Natural killer cell treated with Interleukin-12 subunit alpha and Interleukin-12 subunit beta and Interleukin-15 and Interleukin-18, amount 100 ng/mL, for 72 hours (primary cell): Measurements from ENCODE around the gene TJP1. TPM values are rescaled to one million over a fixed set of nuclear protein-coding genes. Genes with fewer than 3 reads are reported as not detected.

ENCODE experiments used
- ATAC-seq, 2 donors: fragments of 150-1000 bp; cut with Tn5 transposase in 1 of 2; sonication (Bioruptor Pico), chemical (Tn5 transposase) in 1 of 2; 2 replicates each; pipeline ENCODE4 v1.10.0; 2021
- DNase-seq: peaks from one replicate; pipeline ENCODE4 v3.0.0; 2022; ENCODE audit warnings: low spot score
- H3K27ac Mint-ChIP-seq, 2 donors: 1 replicate in 1 of 2; 2 replicates in 1 of 2; pipeline ENCODE4 v1.8.0; 2022; ENCODE audit warnings: mixed read lengths in 2 of 2, mild to moderate bottlenecking in 1 of 2, moderate library complexity in 1 of 2
- H3K27me3 Mint-ChIP-seq, 2 donors: 1 replicate in 1 of 2; 2 replicates in 1 of 2; pipeline ENCODE4 v1.8.0; 2022; ENCODE audit warnings: mixed read lengths in 2 of 2
- H3K36me3 Mint-ChIP-seq: one replicate; pipeline ENCODE4 v1.8.0; 2022; ENCODE audit warnings: mixed read lengths
- H3K4me1 Mint-ChIP-seq, 2 donors: 1 replicate in 1 of 2; 2 replicates in 1 of 2; pipeline ENCODE4 v1.8.0; 2022; ENCODE audit warnings: low read depth in 2 of 2, mixed read lengths in 2 of 2, mild to moderate bottlenecking in 1 of 2
- H3K4me3 Mint-ChIP-seq: one replicate; pipeline ENCODE4 v1.8.0; 2022; ENCODE audit warnings: mixed read lengths
- H3K9me3 Mint-ChIP-seq: 2 replicates; pipeline ENCODE4 v1.8.0; 2022; ENCODE audit warnings: mixed read lengths
- total RNA-seq, 2 donors: library from RNA; stranded (reverse); gene quantifications; one replicate each; pipeline ENCODE4 v1.2.3, GENCODE V29; 2022

Gene TJP1
- under 1 TPM in 1 of 2 donors, not detected in 1; 0.14 TPM for total RNA-seq

- Mint-ChIP-seq H3K4me3 (peak within 1 kb of the TSS; percentile 35), H3K27ac (no peak within 1 kb of the TSS), H3K27me3 (peaks cover 20 to 49% of the 10 kb centered on the region in 2 donors), H3K4me1 (peaks cover 14 to 18% of the 10 kb centered on the region in 2 donors), H3K9me3 (peaks cover 5% of the 10 kb centered on the region), H3K36me3 (peaks cover 10% of the 10 kb centered on the region)
- no peak for DNase-seq
- no peak for ATAC-seq
Measured at GRCh38 chr15:29822100-29822683, at the start of gene TJP1. Gene TJP1, minus strand, starts transcription at chr15:29822468. Its CDS starts 440 bp downstream, at chr15:29822028.

DNA sequence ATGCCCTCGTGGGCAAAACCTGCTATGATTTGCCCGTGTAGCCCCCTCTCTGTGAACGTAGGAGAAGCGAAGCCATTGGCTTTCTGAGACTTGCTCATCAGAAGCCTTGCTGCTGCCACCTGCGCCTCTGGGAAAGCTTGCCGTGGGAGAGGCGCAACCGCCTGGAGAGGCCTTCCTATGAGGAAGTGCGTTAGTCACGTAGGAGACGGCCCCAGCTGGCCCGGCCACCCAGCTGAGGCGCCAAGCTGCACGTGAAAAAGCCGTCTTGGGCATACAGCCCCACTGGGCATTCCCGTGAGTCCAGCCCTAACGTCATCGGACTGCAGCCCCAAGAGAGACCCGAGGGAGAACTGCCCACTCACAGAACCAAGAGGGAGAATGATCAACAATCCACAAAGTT is 49.1 kb upstream of the TJP1 start:
- ATAC-seq (no peak), DNase-seq (no peak)
- Mint-ChIP-seq H3K9me3 (no peaks in the 10 kb centered on the region), H3K4me1 (no peaks in the 10 kb centered on the region), H3K36me3 (no peaks in the 10 kb centered on the region), H3K4me3 (no peak overlapping the region), H3K27ac (no peak overlapping the region), H3K27me3 (peaks cover 13 to 17% of the 10 kb centered on the region in 2 donors)

- Mint-ChIP-seq H3K4me1 (no peaks in the 10 kb centered on the region), H3K27me3 (peaks cover 20 to 21% of the 10 kb centered on the region in 2 donors), H3K27ac (no peak overlapping the region), H3K9me3 (no peaks in the 10 kb centered on the region), H3K36me3 (no peaks in the 10 kb centered on the region), H3K4me3 (no peak overlapping the region)
- DNase-seq (no peak), ATAC-seq (no peak)
Measured at GRCh38 chr15:29870495-29871151, 48.4 kb upstream of the TJP1 start.

DNA sequence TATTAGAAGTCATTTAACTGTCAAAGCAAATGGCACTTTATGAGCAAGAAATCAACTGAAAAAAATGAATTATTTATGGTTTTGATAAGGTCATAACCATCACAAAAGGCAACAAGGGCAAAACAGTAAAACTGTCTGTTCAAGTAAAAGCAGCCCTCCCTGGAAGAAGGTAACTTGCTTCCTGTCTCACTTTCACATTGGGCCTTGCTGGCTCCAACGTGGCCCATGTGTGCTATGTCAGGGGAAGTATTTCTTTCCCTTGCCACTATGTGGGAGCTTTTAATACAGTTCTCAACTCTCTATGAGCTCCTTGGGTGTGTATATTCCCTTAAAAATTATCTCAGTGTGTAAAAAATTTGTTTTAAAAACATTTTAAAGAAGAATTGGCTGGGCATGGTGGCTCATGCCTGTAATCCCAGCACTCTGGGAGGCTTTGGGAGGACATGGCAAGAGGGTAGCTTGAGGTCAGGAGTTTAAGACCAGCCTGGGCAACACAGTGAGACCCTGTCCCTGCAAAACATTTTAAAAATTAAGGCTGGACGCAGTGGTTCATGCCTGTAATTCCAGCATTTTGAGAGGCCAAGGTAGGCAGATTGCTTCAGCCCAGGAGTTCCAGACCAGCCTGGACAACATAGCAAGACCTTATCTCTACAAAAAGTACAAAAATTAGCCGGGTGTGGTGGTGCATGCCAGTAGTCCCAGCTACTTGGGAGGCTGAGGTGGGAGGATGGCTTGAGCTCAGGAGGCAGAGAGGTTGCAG is 45.2 kb upstream of the TJP1 start:
- Mint-ChIP-seq H3K36me3 (no peaks in the 10 kb centered on the region), H3K27ac (no peak overlapping the region), H3K9me3 (no peaks in the 10 kb centered on the region), H3K4me1 (no peaks in the 10 kb centered on the region), H3K4me3 (no peak overlapping the region), H3K27me3 (peaks cover 21 to 22% of the 10 kb centered on the region in 2 donors)
- DNase-seq (no peak), ATAC-seq (no peak)

- peaks cover 24 to 32% of the 10 kb centered on the region in 2 donors for H3K27me3 Mint-ChIP-seq
- H3K9me3 Mint-ChIP-seq = no peaks in the 10 kb centered on the region
- DNase-seq (no peak), ATAC-seq (no peak)
- H3K27ac Mint-ChIP-seq = no peak overlapping the region
- no peak overlapping the region for H3K4me3 Mint-ChIP-seq
- no peaks in the 10 kb centered on the region for H3K36me3 Mint-ChIP-seq
- H3K4me1 Mint-ChIP-seq = no peaks in the 10 kb centered on the region
Measured at GRCh38 chr15:29866337-29866736, 44.1 kb upstream of the TJP1 start.

- Mint-ChIP-seq H3K9me3 (no peaks in the 10 kb centered on the region), H3K36me3 (no peaks in the 10 kb centered on the region), H3K27me3 (peaks cover 25 to 34% of the 10 kb centered on the region in 2 donors), H3K4me3 (no peak overlapping the region), H3K4me1 (no peaks in the 10 kb centered on the region), H3K27ac (no peak overlapping the region)
- ATAC-seq = no peak
- no peak for DNase-seq
Measured at GRCh38 chr15:29864501-29864900, 42.2 kb upstream of the TJP1 start.

DNA sequence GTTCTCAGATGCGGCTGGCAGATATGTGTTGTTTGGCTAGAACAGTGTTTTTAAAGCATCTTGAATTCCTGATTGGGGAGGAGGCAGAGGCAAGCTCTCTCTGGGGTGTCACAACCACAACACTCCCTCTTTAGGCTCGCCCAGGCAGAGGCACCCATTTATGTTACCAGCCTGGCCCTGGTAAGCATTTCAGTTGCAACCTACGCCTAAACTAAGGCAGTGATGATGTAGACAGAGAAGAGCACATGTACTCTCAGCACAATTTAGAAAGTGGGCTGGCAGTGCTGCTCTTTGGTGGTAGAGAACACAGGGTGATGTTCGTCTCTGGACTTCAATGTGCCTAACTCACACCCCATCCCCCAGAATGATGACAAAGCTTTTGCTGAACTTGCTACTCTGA is 41.2 kb upstream of the TJP1 start:
- Mint-ChIP-seq H3K27me3 (peaks cover 22 to 34% of the 10 kb centered on the region in 2 donors), H3K4me3 (no peak overlapping the region), H3K27ac (no peak overlapping the region), H3K36me3 (no peaks in the 10 kb centered on the region), H3K4me1 (no peaks in the 10 kb centered on the region), H3K9me3 (no peaks in the 10 kb centered on the region)
- DNase-seq = no peak
- ATAC-seq = no peak

- Mint-ChIP-seq H3K9me3 (no peaks in the 10 kb centered on the region), H3K27me3 (peaks cover 22 to 34% of the 10 kb centered on the region in 2 donors), H3K4me1 (no peaks in the 10 kb centered on the region), H3K27ac (no peak overlapping the region), H3K4me3 (no peak overlapping the region), H3K36me3 (no peaks in the 10 kb centered on the region)
- no peak for ATAC-seq
- no peak for DNase-seq
Measured at GRCh38 chr15:29862271-29862670, 40.0 kb upstream of the TJP1 start.

- DNase-seq (no peak), ATAC-seq (no peak)
- H3K9me3 Mint-ChIP-seq = no peaks in the 10 kb centered on the region
- no peaks in the 10 kb centered on the region for H3K36me3 Mint-ChIP-seq
- H3K27me3 Mint-ChIP-seq = peaks cover 22 to 32% of the 10 kb centered on the region in 2 donors
- H3K4me3 Mint-ChIP-seq = no peak overlapping the region
- no peak overlapping the region for H3K27ac Mint-ChIP-seq
- no peaks in the 10 kb centered on the region for H3K4me1 Mint-ChIP-seq
Measured at GRCh38 chr15:29860872-29861271, 38.6 kb upstream of the TJP1 start.

GRCh38 chr15:29859973-29860715 is 37.9 kb upstream of the TJP1 start:
- H3K27me3 Mint-ChIP-seq = peaks cover 22 to 28% of the 10 kb centered on the region in 2 donors
- H3K36me3 Mint-ChIP-seq = no peaks in the 10 kb centered on the region
- ATAC-seq = no peak
- H3K4me1 Mint-ChIP-seq = no peaks in the 10 kb centered on the region
- no peaks in the 10 kb centered on the region for H3K9me3 Mint-ChIP-seq
- H3K4me3 Mint-ChIP-seq = no peak overlapping the region
- no peak for DNase-seq
- no peak overlapping the region for H3K27ac Mint-ChIP-seq

DNA sequence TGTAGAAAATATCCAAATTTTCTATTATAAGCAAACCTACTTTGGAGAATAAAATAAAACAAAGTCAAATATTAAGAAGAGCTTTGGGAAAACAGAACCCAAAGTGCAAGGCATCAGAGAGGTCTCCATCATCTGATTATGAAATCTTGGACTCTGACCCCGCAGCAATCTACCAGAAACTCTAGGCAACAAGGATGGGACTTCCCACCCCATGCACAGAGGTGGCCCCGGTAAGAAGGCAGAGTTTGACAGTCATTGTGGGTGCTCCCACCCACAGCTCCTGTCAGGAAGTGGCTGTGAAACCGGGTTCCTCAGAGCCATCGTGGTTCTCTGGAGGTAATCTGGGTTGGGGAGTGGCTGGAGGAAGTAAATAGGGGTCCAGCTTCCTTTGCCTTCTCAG is 37.0 kb upstream of the TJP1 start:
- H3K4me1 Mint-ChIP-seq = no peaks in the 10 kb centered on the region
- H3K4me3 Mint-ChIP-seq = no peak overlapping the region
- ATAC-seq (no peak), DNase-seq (no peak)
- no peaks in the 10 kb centered on the region for H3K9me3 Mint-ChIP-seq
- peaks cover 22 to 31% of the 10 kb centered on the region in 2 donors for H3K27me3 Mint-ChIP-seq
- no peak overlapping the region for H3K27ac Mint-ChIP-seq
- H3K36me3 Mint-ChIP-seq = no peaks in the 10 kb centered on the region

DNA sequence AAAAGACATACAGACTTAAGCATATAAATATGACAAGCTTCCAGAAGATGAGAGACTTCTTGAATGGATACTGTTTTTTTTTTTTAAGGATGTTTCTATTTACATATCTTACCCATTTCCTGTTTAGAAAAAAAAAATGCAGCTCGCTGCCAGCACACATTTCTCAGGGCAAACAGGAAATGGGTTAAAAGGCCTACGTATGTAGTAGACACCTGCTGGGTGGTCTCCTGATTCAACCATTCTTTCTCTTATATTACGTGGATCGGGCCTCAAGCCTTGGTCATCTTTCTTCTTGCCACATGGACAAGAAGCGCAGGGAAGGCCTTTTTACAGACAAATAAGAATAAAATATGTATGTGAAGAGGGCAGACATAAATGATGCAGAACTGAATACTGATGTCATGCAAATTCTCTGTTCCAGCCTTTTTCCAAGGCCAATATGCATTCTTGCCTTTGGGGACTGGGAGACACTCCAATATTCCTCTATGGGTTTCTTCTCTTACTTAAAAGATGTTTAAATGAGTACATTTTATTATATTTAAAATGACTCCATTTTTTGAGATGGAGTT is 35.0 kb upstream of the TJP1 start:
- no peaks in the 10 kb centered on the region for H3K4me1 Mint-ChIP-seq
- H3K27me3 Mint-ChIP-seq = peaks cover 20 to 34% of the 10 kb centered on the region in 2 donors
- no peaks in the 10 kb centered on the region for H3K9me3 Mint-ChIP-seq
- H3K27ac Mint-ChIP-seq = no peak overlapping the region
- H3K4me3 Mint-ChIP-seq = no peak overlapping the region
- H3K36me3 Mint-ChIP-seq = no peaks in the 10 kb centered on the region
- no peak for DNase-seq
- no peak for ATAC-seq

GRCh38 chr15:29854413-29854812 is 32.1 kb upstream of the TJP1 start:
- Mint-ChIP-seq H3K36me3 (no peaks in the 10 kb centered on the region), H3K9me3 (no peaks in the 10 kb centered on the region), H3K4me3 (no peak overlapping the region), H3K4me1 (no peaks in the 10 kb centered on the region), H3K27ac (no peak overlapping the region), H3K27me3 (peaks cover 6 to 14% of the 10 kb centered on the region in 2 donors)
- no peak for ATAC-seq
- DNase-seq = no peak
